ENCODE results near the gene ENG.
A peak's percentile ranks its signal among the peaks of the same experiment; 100 is the strongest.
"Not testable (repeated sequence)": the region's sequence is repeated elsewhere in the genome, so short reads cannot be mapped to it uniquely, and the experiment has no call there.

Gene ENG

GRCh38 chr9:127884427-127884911 lies 30.0 kb upstream of the ENG start:
- Histone ChIP-seq H3K27ac (peak overlapping the region in 9 of 11 experiments; percentile 32 to 80 (median 69); a peak in 18 of 22 replicates), H3K27me3 (no peaks in the 10 kb centered on the region), H3K4me3 (peak overlapping the region in 3 of 10 experiments; percentile 1 to 30 (median 10); a peak in 2 of 20 replicates), H3K9ac (peak overlapping the region; percentile 21 to 75 (median 62); a peak in 19 of 22 replicates), H3K9me3 (replicated peaks in 1 of 11) (no peaks in the 10 kb centered on the region), H3K36me3 (peaks cover 9 to 36% (median 26%) of the 10 kb centered on the region in 11 experiments; a peak in 21 of 22 replicates), H3K4me1 (peaks cover 83 to 99% (median 95%) of the 10 kb centered on the region in 10 experiments), H4K20me1 (peaks cover 0 to 35% (median 0%) of the 10 kb centered on the region in 11 experiments; a peak in 5 of 22 replicates), H3K4me2 (peak overlapping the region; percentile 72 to 94 (median 87))
- TF ChIP-seq Cebpa-rat (IDR thresholded peaks at IDR 0.05), result no peak

DNA sequence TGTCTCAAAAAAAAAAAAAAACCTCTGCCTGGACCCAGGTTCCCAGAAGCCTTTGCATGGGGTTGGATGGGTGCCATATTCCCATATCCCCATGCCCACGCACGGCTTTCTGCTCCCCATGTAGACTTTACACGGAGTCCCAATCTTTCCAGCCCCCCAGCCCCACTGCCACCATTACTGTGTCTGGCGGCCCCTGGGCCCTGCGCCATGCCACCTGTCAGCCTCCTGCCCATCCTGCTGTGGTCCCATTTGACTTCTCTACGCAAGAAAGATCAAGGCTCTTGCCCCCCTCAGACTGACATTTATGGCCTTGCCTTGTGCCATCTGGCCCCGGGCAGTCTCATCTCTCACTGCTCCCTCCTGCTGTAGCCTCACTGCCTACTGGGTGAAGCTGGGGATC lies 29.5 kb upstream of the ENG start:
- H3K4me2 ChIP-seq, result peak overlapping the region; percentile 72 to 94 (median 87)
- H3K27ac ChIP-seq, result peak overlapping the region in 9 of 11 experiments; percentile 32 to 80 (median 69); a peak in 17 of 22 replicates
- peak overlapping the region in 8 of 11 experiments; percentile 53 to 75 (median 68); a peak in 12 of 22 replicates for H3K9ac ChIP-seq

DNA sequence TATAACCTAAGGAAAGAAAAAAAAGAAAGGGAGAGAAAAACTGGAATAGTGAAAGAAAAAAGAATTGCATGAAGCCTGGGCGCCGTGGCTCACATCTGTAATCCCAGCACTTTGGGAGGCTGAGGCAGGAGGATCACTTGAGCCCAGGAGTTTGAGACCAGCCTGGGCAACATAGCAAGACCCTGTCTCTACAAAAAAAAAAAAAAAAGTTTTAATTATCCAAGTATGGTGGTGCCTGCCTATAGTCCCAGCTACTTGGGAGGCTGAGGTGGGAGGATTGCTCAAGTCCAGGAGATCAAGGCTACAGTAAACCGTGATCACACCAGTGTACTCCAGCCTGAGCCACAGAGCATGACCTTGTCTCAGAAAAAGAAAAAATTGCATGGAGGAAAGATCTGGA lies 27.3 kb upstream of the ENG start:
- not testable (repeated sequence) for H3K36me3 ChIP-seq; H3K9me3 ChIP-seq (replicated peaks in 1 of 11); H3K4me3 ChIP-seq
- Histone ChIP-seq H3K4me2 (peak overlapping the region in 7 of 11 experiments; percentile 16 to 94 (median 87); a peak in 10 of 22 replicates), H3K4me1 (peaks cover 82 to 98% (median 94%) of the 10 kb centered on the region in 10 experiments), H3K9ac (0 out of 22 replicates have a peak overlapping the region, but pooled peaks of 1 of the 11 experiments have one; percentile 44), H4K20me1 (peaks cover 0 to 45% (median 0%) of the 10 kb centered on the region in 11 experiments; a peak in 5 of 22 replicates), H3K27ac (peak overlapping the region in 3 of 11 experiments; percentile 73 to 80 (median 79); a peak in 3 of 22 replicates), H3K27me3 (peaks cover 19 to 24% (median 21%) of the 10 kb centered on the region in 11 experiments)

More for the DNA sequence above, 29.5 kb upstream of the ENG start:
- Histone ChIP-seq H3K36me3 (peaks cover 9 to 32% (median 20%) of the 10 kb centered on the region in 11 experiments; a peak in 21 of 22 replicates), H3K9me3 (replicated peaks in 1 of 11) (no peaks in the 10 kb centered on the region), H3K4me3 (0 out of 20 replicates have a peak overlapping the region, but pooled peaks of 2 of the 10 experiments have one; percentile 1 to 30), H3K4me1 (peaks cover 83 to 99% (median 95%) of the 10 kb centered on the region in 10 experiments), H4K20me1 (peaks cover 0 to 35% (median 0%) of the 10 kb centered on the region in 11 experiments; a peak in 5 of 22 replicates), H3K27me3 (peaks cover 0 to 2% (median 0%) of the 10 kb centered on the region in 11 experiments; a peak in 5 of 22 replicates)
- no peak for TF ChIP-seq Cebpa-rat (IDR thresholded peaks at IDR 0.05)

GRCh38 chr9:127880143-127880542 lies 25.7 kb upstream of the ENG start:
- Histone ChIP-seq H3K4me1 (peaks cover 69 to 98% (median 93%) of the 10 kb centered on the region in 10 experiments), H3K9me3 (replicated peaks in 1 of 11) (no peaks in the 10 kb centered on the region), H4K20me1 (peaks cover 0 to 40% (median 0%) of the 10 kb centered on the region in 11 experiments; a peak in 5 of 22 replicates), H3K27ac (no peak overlapping the region), H3K36me3 (no peaks in the 10 kb centered on the region), H3K27me3 (peaks cover 20 to 29% (median 24%) of the 10 kb centered on the region in 11 experiments), H3K4me2 (peak overlapping the region; percentile 33 to 73 (median 49); a peak in 20 of 22 replicates), H3K9ac (no peak overlapping the region), H3K4me3 (no peak overlapping the region)
- no peak for TF ChIP-seq Cebpa-rat (IDR thresholded peaks at IDR 0.05)

DNA sequence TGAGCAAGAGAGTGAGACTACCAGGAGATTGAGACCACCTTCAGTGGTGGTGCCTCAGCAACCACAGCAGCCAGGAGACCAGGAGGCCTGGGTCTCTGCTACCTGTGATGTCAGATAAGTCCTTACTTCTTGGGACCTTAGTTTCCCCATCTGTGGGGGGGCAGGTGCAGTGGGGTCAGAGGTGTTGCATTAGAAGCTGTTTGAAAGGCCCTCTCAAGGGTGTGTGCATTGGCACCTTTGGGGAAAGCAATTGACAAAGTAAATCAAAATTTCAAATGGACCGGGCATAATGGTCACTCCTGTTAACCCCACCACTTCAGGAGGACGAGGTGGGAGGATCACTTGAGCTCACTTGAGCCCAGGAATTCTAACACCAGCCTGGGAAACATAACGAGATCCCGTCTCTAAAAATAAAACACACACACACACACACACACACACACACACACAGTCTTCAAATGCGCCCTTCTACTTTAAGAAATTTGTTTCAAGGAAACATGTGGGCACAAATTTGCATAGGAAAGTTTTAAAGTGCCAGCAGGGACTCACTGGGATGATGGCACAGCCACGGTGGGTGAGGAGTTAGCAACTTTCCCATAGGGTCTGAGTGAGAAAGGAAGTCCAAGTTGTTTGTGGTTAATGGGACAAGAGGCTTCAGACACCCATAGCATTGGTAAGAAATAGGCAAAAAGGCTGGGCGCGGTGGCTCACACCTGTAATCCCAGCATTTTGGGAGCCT lies 24.4 kb upstream of the ENG start:
- Histone ChIP-seq H3K9ac (no peak overlapping the region; a peak in 1 of 22 replicates), H3K9me3 (replicated peaks in 1 of 11) (no peaks in the 10 kb centered on the region), H3K4me3 (no peak overlapping the region), H4K20me1 (peaks cover 0 to 34% (median 0%) of the 10 kb centered on the region in 11 experiments; a peak in 5 of 22 replicates), H3K4me2 (peak overlapping the region; percentile 65 to 88 (median 78); a peak in 21 of 22 replicates), H3K27ac (no peak overlapping the region), H3K27me3 (peaks cover 20 to 29% (median 24%) of the 10 kb centered on the region in 11 experiments), H3K36me3 (no peaks in the 10 kb centered on the region), H3K4me1 (peaks cover 61 to 98% (median 93%) of the 10 kb centered on the region in 10 experiments)
- TF ChIP-seq Cebpa-rat (IDR thresholded peaks at IDR 0.05), result no peak

GRCh38 chr9:127878001-127878651 lies 23.7 kb upstream of the ENG start:
- peaks cover 20 to 29% (median 24%) of the 10 kb centered on the region in 11 experiments for H3K27me3 ChIP-seq
- peak overlapping the region in 8 of 10 experiments; percentile 39 to 59 (median 46); a peak in 13 of 20 replicates for H3K4me3 ChIP-seq
- no peaks in the 10 kb centered on the region for H3K9me3 ChIP-seq (replicated peaks in 1 of 11)
- H3K9ac ChIP-seq, result peak overlapping the region in 6 of 11 experiments; percentile 19 to 56 (median 38); a peak in 5 of 22 replicates
- peaks cover 0 to 29% (median 0%) of the 10 kb centered on the region in 11 experiments; a peak in 4 of 22 replicates for H4K20me1 ChIP-seq
- H3K36me3 ChIP-seq, result no peaks in the 10 kb centered on the region
- H3K4me1 ChIP-seq, result peaks cover 64 to 98% (median 93%) of the 10 kb centered on the region in 10 experiments
- peak overlapping the region; percentile 65 to 88 (median 78) for H3K4me2 ChIP-seq
- no peak for TF ChIP-seq Cebpa-rat (IDR thresholded peaks at IDR 0.05)
- H3K27ac ChIP-seq, result no peak overlapping the region; a peak in 1 of 22 replicates

GRCh38 chr9:127877566-127877998 lies 23.1 kb upstream of the ENG start, which contains the start of gene AK1:
Gene AK1, minus strand, starts transcription at chr9:127877675. Its CDS starts 3,058 bp downstream, at chr9:127874617.
- Histone ChIP-seq H3K9ac (peak within 1 kb of the TSS in 10 of 11 experiments; percentile 28 to 65 (median 43); a peak in 11 of 22 replicates), H3K9me3 (replicated peaks in 1 of 11) (no peaks in the 10 kb centered on the region), H3K4me1 (peaks cover 64 to 98% (median 93%) of the 10 kb centered on the region in 10 experiments), H3K27ac (no peak within 1 kb of the TSS; a peak in 1 of 22 replicates), H3K4me2 (peak within 1 kb of the TSS; percentile 65 to 88 (median 78)), H3K36me3 (no peaks in the 10 kb centered on the region), H3K4me3 (peak within 1 kb of the TSS in 9 of 10 experiments; percentile 19 to 59 (median 46); a peak in 16 of 20 replicates), H4K20me1 (peaks cover 0 to 24% (median 0%) of the 10 kb centered on the region in 11 experiments; a peak in 4 of 22 replicates), H3K27me3 (peaks cover 20 to 29% (median 24%) of the 10 kb centered on the region in 11 experiments)
- no peak for TF ChIP-seq Cebpa-rat (IDR thresholded peaks at IDR 0.05)
